Stimulated activated naive CD8-positive, alpha-beta T cell treated with anti-CD3 and anti-CD28 coated beads, Interleukin-15, Interleukin-2, amounts not matched to agents 100 ng/mL and 50 ng/mL, for 24 hours (primary cell): ENCODE data around the gene DNASE1L2.

Source experiments
- H3K27ac Mint-ChIP-seq: one replicate; pipeline ENCODE4 v1.8.0; 2021; ENCODE audit warnings: mild to moderate bottlenecking, mixed read lengths
- H3K27me3 Mint-ChIP-seq: one replicate; pipeline ENCODE4 v1.8.0; 2021; ENCODE audit warnings: mixed read lengths
- H3K36me3 Mint-ChIP-seq: one replicate; pipeline ENCODE4 v1.8.0; 2021; ENCODE audit warnings: low read depth, mixed read lengths
- H3K4me1 Mint-ChIP-seq: one replicate; pipeline ENCODE4 v1.8.0; 2021; ENCODE audit warnings: low read depth, mixed read lengths
- H3K4me3 Mint-ChIP-seq: one replicate; pipeline ENCODE4 v1.8.0; 2021; ENCODE audit warnings: mild to moderate bottlenecking, mixed read lengths
- H3K9me3 Mint-ChIP-seq: one replicate; pipeline ENCODE4 v1.8.0; 2021; ENCODE audit warnings: mixed read lengths

DNASE1L2 gene

DNA sequence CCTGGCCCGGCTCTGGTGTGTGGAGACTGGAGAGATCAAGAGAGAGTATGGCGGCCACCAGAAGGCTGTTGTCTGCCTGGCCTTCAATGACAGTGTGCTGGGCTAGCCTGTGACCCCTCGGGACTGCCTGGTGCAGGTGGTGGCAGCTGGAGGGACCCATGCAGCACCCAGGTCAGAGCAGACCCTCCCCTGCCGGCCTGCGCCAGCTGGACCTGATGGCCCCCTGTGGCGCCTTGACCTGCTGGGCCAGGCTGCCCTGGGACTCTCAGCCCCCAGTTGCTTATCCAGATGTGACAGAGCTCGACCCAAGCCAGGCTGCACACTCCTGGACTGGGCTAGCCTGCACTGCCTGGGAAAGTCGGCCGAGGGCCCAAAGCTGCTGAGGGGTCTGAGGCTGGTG is 27.5 kb upstream of the DNASE1L2 start:
- peaks cover 43% of the 10 kb centered on the region for H3K36me3 Mint-ChIP-seq
- no peaks in the 10 kb centered on the region for H3K9me3 Mint-ChIP-seq
- H3K27me3 Mint-ChIP-seq = no peaks in the 10 kb centered on the region
- no peak overlapping the region for H3K27ac Mint-ChIP-seq
- peaks cover 44% of the 10 kb centered on the region for H3K4me1 Mint-ChIP-seq
- no peak overlapping the region for H3K4me3 Mint-ChIP-seq

DNA sequence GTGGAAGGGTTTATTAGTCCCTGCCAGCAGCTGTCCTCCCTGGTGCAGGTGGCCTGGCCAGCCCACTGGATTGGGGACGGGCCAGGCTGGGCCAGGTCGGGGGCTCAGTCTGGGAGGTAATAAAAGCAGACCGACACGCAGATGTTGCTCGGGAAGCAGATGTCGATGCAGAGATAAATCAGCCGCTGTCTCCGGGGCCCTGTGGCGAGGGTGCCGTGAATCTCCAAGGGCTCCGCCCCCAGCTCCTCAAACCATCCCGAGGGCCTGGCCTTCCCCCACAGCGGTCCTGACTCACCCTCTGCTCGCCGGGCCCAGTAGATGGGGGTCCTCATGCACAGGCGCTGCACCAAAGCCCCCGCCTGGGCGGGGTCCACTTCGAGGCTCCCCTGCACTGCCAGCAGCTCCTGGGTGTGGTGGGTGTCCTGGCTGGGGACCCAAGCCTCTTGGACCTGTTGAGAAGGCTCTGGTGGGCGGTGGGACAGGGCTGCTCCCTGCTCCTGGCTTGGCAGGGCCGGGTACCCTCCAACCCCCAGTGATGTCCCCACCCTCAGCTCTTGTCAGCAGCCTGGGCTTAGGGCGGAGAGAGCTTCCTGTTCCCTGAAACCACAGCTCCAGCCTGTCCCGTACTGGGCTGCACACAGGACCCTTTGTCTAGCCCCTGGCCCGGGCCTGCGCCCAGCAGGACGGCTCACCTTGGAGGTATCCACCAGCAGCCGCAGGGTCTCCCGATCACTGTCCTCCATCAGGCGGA is 26.8 kb upstream of the DNASE1L2 start:
- no peaks in the 10 kb centered on the region for H3K27me3 Mint-ChIP-seq
- no peak overlapping the region for H3K27ac Mint-ChIP-seq
- no peaks in the 10 kb centered on the region for H3K9me3 Mint-ChIP-seq
- H3K4me1 Mint-ChIP-seq = peaks cover 41% of the 10 kb centered on the region
- H3K4me3 Mint-ChIP-seq = no peak overlapping the region
- peaks cover 43% of the 10 kb centered on the region for H3K36me3 Mint-ChIP-seq

DNA sequence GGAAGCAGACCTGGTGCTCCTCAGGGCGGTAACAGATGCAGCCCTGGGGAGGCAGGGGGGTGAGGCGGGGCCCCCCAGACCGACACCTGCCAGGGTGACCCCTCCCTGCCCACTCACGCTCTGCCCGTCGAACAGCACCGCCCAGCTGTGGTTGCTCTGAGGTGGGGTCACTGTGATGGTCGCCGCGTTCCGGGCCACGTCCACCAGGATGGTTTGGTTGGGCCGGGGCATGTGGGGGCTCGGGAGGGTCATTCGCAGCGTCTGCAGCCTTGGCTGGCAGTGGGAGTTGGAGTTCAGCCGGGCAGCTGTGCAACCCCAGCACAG is 26.3 kb upstream of the DNASE1L2 start:
- Mint-ChIP-seq H3K4me3 (no peak overlapping the region), H3K9me3 (no peaks in the 10 kb centered on the region), H3K36me3 (peaks cover 43% of the 10 kb centered on the region), H3K4me1 (peaks cover 37% of the 10 kb centered on the region), H3K27ac (no peak overlapping the region), H3K27me3 (no peaks in the 10 kb centered on the region)

DNA sequence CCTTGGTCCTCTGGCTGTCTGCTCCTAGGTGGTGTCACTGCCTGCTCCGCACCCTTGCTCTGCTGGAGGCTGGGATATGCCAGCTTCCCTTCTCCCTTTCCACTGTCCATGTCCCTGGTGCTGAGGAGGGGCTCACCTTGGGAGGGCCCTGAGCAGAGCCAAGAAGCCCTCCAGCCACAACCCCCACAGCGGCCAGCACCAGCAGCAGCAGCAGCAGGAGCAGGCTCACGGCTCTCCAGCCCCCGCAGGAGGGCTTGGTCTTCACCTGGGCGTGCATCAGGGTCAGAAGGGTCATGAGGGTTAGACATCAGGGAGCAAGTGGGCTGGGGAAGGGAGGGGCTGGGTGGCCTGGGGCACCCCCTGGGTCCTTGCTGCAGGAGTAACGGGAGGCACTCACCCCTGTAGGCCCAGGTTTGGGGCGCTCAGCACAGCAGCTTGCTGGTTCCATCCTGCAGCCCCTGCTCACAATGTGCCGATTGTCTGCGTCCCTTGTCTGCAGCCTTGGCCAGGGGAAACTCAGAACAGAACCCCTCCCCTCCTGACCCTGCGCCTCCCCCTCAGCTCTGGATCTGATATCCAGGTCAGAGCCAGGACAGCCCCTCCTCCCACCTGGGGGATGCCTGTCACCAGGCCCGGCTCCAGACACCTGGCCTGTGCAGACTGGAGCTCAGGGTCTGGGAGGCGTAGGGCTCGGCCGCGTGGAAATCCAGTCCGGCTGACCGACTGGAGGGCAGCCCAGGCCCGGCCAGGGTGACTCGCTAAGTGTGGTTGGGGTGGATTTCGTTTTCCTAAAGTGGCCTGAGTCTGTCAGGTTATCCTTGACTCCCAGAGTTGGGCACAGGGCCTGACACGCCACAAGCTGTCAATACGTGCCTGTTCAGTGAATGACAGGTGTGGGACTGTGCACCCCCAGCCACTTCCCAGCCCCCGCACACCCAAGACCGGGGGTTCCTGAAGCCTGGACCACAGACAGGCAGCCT is 25.6 kb upstream of the DNASE1L2 start, which contains the start of gene BRICD5:
TSS of gene BRICD5 (minus strand) at position 478 of the 980 bp plus-strand sequence. CDS start at position 448, 30 bp downstream.
- Mint-ChIP-seq H3K36me3 (peaks cover 43% of the 10 kb centered on the region), H3K27ac (no peak within 1 kb of the TSS), H3K27me3 (no peaks in the 10 kb centered on the region), H3K4me3 (peak within 1 kb of the TSS; percentile 86), H3K4me1 (peaks cover 40% of the 10 kb centered on the region), H3K9me3 (no peaks in the 10 kb centered on the region)

DNA sequence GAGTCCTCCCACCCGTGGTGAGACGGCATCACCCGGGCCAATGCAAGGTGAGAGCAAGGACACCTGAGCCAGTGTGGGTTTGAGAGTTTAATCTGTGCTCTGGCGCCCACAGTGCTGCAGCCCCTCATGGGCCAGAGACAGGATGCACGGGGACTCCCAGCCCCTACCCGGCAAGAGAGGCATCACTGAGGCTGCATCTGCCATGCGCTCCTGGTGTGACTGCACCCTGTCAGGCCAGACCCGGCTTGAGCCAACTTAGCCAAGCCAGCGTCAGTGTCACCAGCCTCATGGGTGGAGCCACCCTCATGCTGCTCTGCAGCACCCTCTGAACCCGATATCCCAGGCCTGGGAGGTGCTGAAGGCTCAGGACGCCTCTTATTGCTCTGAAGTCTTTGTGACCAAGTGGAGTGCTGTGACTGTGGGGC is 24.3 kb upstream of the DNASE1L2 start:
- peak overlapping the region; percentile 86 for H3K4me3 Mint-ChIP-seq
- peak overlapping the region; percentile 58 for H3K27ac Mint-ChIP-seq
- no peaks in the 10 kb centered on the region for H3K9me3 Mint-ChIP-seq
- H3K36me3 Mint-ChIP-seq = peaks cover 36% of the 10 kb centered on the region
- peaks cover 34% of the 10 kb centered on the region for H3K4me1 Mint-ChIP-seq
- no peaks in the 10 kb centered on the region for H3K27me3 Mint-ChIP-seq

DNA sequence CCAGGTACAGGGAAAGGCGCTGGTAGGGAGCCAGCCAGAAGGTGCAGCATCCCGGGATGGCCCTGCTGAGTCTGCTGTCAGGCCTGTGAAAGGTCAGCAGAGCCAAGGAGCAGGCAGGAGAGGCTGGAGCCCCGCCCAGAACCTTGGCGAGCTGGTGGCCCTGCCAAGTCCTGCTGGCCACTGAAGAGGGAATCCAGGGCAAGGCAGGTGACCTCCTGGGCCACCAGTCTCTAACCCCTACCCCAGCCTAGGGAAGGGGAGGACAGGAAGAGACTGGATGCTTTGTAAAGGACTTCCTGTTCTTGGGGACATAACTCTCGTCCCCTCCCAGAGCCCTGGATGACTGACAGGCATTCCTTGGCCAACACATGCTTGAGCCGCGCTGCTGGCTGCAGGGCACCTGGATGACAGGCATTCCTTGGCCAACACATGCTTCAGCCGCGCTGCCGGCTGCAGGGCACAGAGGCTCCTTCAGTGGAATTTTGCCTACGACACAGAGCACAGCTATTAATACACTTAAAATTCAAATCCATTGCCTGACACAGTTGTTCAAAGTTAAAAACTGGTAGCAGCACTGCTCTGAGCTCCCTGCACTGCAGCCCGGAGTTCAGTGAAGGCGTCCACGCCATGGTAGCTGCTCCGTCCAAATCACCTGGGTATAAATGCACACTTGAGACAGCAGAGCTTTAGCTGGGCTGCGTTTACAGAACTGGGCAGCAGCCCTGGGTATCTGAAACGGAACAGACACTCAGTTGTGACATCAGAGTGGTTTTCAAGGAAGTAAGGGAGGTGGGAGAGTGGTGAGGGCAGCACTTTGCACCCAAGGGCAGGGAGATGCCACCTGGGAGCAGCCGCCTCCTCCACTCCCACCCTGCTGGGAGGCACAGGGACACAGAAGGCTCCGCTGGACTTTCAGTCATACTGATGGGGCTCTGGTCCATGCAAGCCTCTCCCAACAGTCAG is 23.6 kb upstream of the DNASE1L2 start:
- Mint-ChIP-seq H3K9me3 (no peaks in the 10 kb centered on the region), H3K4me1 (peaks cover 27% of the 10 kb centered on the region)

DNA sequence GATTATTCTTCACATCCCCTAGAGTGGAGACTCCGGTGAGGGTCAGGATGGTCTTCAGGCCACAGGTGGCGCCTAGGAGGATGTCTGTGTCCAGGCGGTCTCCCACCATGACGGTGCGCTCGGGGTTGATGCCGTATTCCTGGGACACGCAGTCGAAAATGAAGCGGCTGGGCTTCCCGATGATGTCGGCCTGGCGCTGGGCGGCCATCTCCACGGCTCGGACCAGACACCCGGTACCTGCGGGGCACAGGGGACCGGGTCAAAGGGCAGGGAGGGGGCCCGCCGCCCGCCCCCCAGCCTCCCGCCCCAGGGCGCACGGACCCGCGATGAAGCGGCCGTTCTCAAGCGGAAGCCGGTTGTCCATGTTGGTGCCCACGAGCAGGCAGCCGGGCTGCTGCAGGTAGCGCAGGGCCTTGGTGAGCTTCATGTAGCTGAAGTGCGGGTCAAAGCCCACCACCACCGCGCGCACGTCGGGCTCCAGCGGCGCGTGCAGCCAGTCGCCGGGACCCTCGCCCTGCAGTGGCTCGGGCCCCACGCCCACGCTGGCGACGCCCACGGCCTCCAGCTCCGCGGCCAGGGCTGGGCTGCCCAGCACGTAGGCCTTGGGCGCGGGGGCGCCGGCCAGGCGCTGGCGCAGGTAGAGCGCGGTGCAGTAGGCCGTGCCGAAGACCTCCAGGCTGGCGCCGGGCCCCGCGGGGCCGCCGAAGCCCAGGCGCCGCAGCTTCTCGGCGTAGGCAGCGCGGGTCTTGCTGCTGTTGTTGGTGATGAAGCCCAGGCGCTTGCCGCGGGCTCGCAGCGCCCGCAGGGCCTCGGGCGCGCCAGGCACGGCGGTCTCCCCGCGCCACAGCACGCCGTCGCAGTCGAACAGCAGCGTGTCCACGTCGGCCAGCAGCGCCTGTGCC is 22.2 kb upstream of the DNASE1L2 start:
- peaks cover 25% of the 10 kb centered on the region for H3K36me3 Mint-ChIP-seq
- peaks cover 24% of the 10 kb centered on the region for H3K4me1 Mint-ChIP-seq
- H3K4me3 Mint-ChIP-seq = peak overlapping the region; percentile 86
- peak overlapping the region; percentile 52 for H3K27ac Mint-ChIP-seq
- H3K27me3 Mint-ChIP-seq = no peaks in the 10 kb centered on the region
- no peaks in the 10 kb centered on the region for H3K9me3 Mint-ChIP-seq

More for the DNA sequence above, 23.6 kb upstream of the DNASE1L2 start:
- no peaks in the 10 kb centered on the region for H3K27me3 Mint-ChIP-seq
- peak overlapping the region; percentile 58 for H3K27ac Mint-ChIP-seq
- H3K4me3 Mint-ChIP-seq = peak overlapping the region; percentile 86
- H3K36me3 Mint-ChIP-seq = peaks cover 32% of the 10 kb centered on the region

DNA sequence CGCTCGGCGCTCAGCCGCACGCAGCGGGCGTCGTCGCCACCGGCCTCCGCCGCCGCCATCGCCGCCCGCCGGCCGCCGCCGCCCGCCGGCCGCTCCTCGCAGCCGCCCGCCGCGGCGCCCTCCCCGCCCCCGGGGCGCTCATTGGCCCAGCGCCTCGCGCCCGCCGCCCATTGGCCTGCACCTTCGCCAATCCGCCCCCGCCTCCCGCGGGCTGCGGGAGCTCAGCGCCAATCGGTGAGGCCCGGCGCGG is 21.6 kb upstream of the DNASE1L2 start, which contains the start of gene PGP:
TSS of gene PGP (minus strand) at position 122 of the 250 bp plus-strand sequence. CDS start at position 59, 63 bp downstream.
- Mint-ChIP-seq H3K27me3 (no peaks in the 10 kb centered on the region), H3K4me1 (peaks cover 24% of the 10 kb centered on the region), H3K4me3 (peak within 1 kb of the TSS; percentile 94), H3K27ac (peak within 1 kb of the TSS; percentile 96), H3K36me3 (peaks cover 25% of the 10 kb centered on the region), H3K9me3 (no peaks in the 10 kb centered on the region)

DNA sequence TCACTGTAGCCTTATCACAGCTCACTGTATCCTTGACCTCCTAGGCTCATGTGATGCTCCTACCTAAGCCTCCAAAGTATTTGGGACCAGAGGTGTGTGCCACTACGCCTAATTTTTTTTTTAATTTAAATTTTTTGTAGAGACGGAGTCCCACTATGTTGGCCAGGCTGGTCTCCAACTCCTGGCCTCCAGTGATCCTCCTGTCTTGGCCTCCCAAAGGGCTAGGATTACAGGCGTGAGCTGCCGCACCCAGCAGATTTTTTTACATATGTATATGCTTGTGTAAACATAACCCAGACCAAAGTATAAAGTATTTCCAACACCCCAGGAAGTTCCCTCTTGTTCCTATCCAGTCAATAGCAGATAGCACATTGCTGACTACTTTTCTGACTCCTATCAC is 19.9 kb upstream of the DNASE1L2 start:
- Mint-ChIP-seq H3K4me3 (peak overlapping the region; percentile 94), H3K4me1 (peaks cover 24% of the 10 kb centered on the region), H3K36me3 (peaks cover 21% of the 10 kb centered on the region), H3K9me3 (no peaks in the 10 kb centered on the region), H3K27ac (peak overlapping the region; percentile 52), H3K27me3 (no peaks in the 10 kb centered on the region)

DNA sequence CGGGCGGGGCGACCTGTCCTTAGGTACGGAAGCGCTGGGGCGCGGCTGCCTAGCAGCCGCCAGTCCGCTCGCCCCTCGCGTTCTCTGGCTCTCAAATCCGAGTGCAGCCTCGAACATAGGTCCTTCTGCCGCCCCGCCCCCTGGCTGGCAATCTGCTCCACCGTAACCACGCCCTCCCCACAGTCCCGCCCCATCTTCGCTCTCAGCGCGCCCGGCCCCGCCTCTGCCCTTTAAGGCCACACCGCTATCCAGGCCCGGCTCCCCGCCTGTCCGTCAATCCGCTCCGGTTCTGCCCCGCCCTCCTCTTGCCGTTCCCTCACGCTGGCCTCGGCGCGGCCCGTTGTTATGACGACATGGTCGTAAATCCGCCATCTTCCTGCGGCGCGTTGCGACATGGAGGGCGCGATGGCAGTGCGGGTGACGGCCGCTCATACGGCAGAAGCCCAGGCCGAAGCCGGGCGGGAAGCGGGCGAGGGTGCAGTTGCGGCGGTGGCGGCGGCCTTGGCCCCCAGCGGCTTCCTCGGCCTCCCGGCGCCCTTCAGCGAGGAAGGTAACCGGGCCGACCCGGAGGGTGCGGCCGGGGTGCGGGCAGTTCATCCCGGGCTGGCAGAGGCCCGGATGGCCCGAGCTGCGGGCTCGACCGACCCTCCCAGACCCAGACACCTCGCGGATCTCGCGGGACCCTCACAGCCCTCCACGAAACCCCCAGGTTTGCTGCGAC is 12.9 kb upstream of the DNASE1L2 start, which contains the start of gene E4F1:
TSS of gene E4F1 (plus strand) at position 371 of the 721 bp plus-strand sequence. CDS start at position 394, 23 bp downstream.
- Mint-ChIP-seq H3K9me3 (no peaks in the 10 kb centered on the region), H3K27ac (peak within 1 kb of the TSS; percentile 71), H3K4me3 (peak within 1 kb of the TSS; percentile 85), H3K27me3 (no peaks in the 10 kb centered on the region), H3K4me1 (peaks cover 18% of the 10 kb centered on the region), H3K36me3 (peaks cover 4% of the 10 kb centered on the region)

DNA sequence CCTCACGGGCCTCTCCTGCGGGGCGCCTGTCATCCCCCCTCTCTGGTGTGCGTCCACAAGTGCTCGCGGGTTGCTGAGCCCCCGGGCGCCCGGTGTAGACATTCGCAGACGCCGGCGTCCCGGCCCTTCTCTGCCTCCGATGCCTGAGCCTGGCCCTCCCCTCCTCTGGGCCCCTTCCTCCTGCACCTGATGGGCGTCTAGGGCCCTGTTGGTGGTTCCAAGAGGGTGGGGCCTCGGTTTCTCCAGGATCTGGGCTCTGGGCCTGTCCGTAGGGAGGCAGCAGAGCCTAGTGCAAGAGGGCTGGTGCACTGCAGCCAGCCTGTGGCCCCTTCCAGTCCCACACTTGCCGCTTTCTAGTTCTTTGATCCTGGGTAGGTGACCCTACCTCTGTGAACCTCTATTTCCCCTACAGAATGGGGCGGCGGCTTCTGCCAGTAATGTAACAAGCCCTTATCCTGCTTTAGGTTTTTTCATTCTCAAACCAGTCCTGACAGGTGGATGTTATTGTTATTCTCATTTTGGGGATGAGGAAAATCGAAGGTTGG is 12.2 kb upstream of the DNASE1L2 start:
- no peaks in the 10 kb centered on the region for H3K9me3 Mint-ChIP-seq
- H3K36me3 Mint-ChIP-seq = peaks cover 4% of the 10 kb centered on the region
- H3K4me3 Mint-ChIP-seq = peak overlapping the region; percentile 85
- peaks cover 18% of the 10 kb centered on the region for H3K4me1 Mint-ChIP-seq
- peak overlapping the region; percentile 71 for H3K27ac Mint-ChIP-seq
- H3K27me3 Mint-ChIP-seq = no peaks in the 10 kb centered on the region

DNA sequence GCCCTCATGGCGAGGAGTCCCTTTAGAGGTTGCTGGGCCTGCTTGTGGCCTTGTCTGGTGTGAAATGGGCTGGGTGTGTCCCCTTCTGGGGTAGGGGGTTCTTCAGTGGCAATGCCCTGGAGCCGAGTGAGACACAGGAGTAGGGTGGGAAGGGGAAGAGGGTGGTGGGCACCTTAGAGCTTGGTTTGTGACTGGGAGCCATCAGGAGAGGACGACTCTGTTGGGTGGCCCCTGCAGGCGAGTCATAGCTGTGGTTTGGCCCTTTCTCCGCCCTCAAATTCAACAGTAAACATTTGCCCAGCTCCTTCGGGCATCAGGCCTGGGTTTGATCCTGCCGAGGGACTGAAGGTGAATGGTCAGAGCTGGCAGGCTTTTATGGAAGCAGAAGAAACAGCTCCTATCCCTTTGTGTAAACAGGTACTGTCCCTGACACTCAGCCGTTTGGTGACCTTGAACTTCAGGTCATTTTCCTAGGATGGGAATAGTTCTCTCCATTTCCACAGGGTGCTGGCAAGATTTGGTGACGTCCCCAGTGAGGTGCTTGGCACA is 9.9 kb upstream of the DNASE1L2 start:
- Mint-ChIP-seq H3K9me3 (no peaks in the 10 kb centered on the region), H3K36me3 (peaks cover 8% of the 10 kb centered on the region), H3K27me3 (no peaks in the 10 kb centered on the region), H3K4me1 (peaks cover 18% of the 10 kb centered on the region), H3K27ac (no peak overlapping the region), H3K4me3 (peak overlapping the region; percentile 41)
